SU-DHL-6 (cell line): ENCODE measurements around the gene WNT7A.

Experiments used
- EZH2phosphoT487 ChIP-seq: fragments of 200-600 bp; sonication (generic), shearing (Covaris generic); conservative IDR thresholded peaks from 2 replicates; pipeline ENCODE4 v1.6.1; 2018; ENCODE audit warnings: mild to moderate bottlenecking, antibody characterized with exemption, low read length, moderate library complexity, mixed read lengths
- TF ChIP-seq, protein P1 (sequence below): fragments of 200-600 bp; sonication (generic); IDR thresholded peaks from one replicate; pipeline ENCODE4 v1.5.1; 2017; ENCODE audit warnings: antibody characterized with exemption, mild to moderate bottlenecking, low read length, moderate library complexity; ENCODE audit not compliant: insufficient read depth, poor library complexity, severe bottlenecking

DNA sequence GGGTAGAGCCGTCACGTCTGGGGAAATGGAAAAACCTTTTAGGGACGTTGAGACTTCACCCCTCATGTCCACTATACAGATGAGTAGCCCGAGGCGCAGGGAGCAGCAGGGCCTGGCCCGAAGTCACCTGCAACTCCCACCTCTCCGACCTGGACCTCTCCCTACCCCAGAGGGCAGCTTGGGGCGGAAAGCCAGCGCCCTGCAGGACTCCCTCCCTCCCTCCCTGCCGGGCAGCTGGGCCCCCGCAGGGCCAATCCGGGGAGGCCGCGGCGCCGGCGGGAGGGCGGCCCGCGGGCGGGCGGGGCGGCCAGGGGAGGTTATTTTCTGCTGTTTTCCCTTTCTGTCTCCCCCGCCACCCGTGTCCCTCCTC, 2.0 kb downstream of the WNT7A start:
- TF ChIP-seq, protein P1, sequence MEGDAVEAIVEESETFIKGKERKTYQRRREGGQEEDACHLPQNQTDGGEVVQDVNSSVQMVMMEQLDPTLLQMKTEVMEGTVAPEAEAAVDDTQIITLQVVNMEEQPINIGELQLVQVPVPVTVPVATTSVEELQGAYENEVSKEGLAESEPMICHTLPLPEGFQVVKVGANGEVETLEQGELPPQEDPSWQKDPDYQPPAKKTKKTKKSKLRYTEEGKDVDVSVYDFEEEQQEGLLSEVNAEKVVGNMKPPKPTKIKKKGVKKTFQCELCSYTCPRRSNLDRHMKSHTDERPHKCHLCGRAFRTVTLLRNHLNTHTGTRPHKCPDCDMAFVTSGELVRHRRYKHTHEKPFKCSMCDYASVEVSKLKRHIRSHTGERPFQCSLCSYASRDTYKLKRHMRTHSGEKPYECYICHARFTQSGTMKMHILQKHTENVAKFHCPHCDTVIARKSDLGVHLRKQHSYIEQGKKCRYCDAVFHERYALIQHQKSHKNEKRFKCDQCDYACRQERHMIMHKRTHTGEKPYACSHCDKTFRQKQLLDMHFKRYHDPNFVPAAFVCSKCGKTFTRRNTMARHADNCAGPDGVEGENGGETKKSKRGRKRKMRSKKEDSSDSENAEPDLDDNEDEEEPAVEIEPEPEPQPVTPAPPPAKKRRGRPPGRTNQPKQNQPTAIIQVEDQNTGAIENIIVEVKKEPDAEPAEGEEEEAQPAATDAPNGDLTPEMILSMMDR: no peak
- TF ChIP-seq EZH2phosphoT487: no peak
